ENCODE measurements around the gene CRACR2A.

Gene CRACR2A

GRCh38 chr12:3752741-3753486, at the start of gene CRACR2A:
CRACR2A (minus strand) TSS chr12:3753109; CDS start chr12:3696999, 56,110 bp downstream.
- peak; percentile 75 for DNase-seq (ENCODE audit: low read depth)

- DNase-seq (ENCODE audit: low read depth) = no peak
Measured at GRCh38 chr12:3797531-3798048, 44.7 kb upstream of the CRACR2A start.

- DNase-seq (ENCODE audit: low read depth) = no peak
Measured at GRCh38 chr12:3795492-3796133, 42.7 kb upstream of the CRACR2A start.

GRCh38 chr12:3795066-3795465, 42.2 kb upstream of the CRACR2A start:
- no peak for DNase-seq (ENCODE audit: low read depth)

- no peak for DNase-seq (ENCODE audit: low read depth)
Measured at GRCh38 chr12:3792623-3793288, 39.8 kb upstream of the CRACR2A start.

- no peak for DNase-seq (ENCODE audit: low read depth)
Measured at GRCh38 chr12:3791256-3791874, 38.5 kb upstream of the CRACR2A start.

- no peak for DNase-seq (ENCODE audit: low read depth)
Measured at GRCh38 chr12:3790642-3791041, 37.7 kb upstream of the CRACR2A start.

- no peak for DNase-seq (ENCODE audit: low read depth)
Measured at GRCh38 chr12:3789838-3790237, 36.9 kb upstream of the CRACR2A start.

GRCh38 chr12:3777206-3777809, 24.4 kb upstream of the CRACR2A start:
- DNase-seq (ENCODE audit: low read depth) = no peak

- DNase-seq (ENCODE audit: low read depth) = no peak
Measured at GRCh38 chr12:3775385-3776035, 22.6 kb upstream of the CRACR2A start.

GRCh38 chr12:3772380-3772779, 19.5 kb upstream of the CRACR2A start:
- no peak for DNase-seq (ENCODE audit: low read depth)

GRCh38 chr12:3771853-3772252, 18.9 kb upstream of the CRACR2A start:
- no peak for DNase-seq (ENCODE audit: low read depth)

GRCh38 chr12:3770891-3771290, 18.0 kb upstream of the CRACR2A start:
- DNase-seq (ENCODE audit: low read depth) = no peak

- no peak for DNase-seq (ENCODE audit: low read depth)
Measured at GRCh38 chr12:3768911-3769447, 16.1 kb upstream of the CRACR2A start.

- DNase-seq (ENCODE audit: low read depth) = no peak
Measured at GRCh38 chr12:3761116-3761735, 8.3 kb upstream of the CRACR2A start.

- no peak for DNase-seq (ENCODE audit: low read depth)
Measured at GRCh38 chr12:3759878-3760277, 7.0 kb upstream of the CRACR2A start.

- DNase-seq (ENCODE audit: low read depth) = no peak
Measured at GRCh38 chr12:3757261-3757660, 4.4 kb upstream of the CRACR2A start.

GRCh38 chr12:3755898-3756297, 3.0 kb upstream of the CRACR2A start:
- DNase-seq (ENCODE audit: low read depth) = no peak

- no peak for DNase-seq (ENCODE audit: low read depth)
Measured at GRCh38 chr12:3753544-3754284, 805 bp upstream of the CRACR2A start.

GRCh38 chr12:3752096-3752709, 706 bp downstream of the CRACR2A start:
- DNase-seq (ENCODE audit: low read depth) = peak; percentile 54

Data from stimulated activated CD4-positive, alpha-beta T cell treated with anti-CD3 and anti-CD28 coated beads, Interleukin-2, amount 100 ng/mL, for 4 hours (primary cell).